IMR-90 (cell line): ENCODE results near the gene PDZD2. TPM values are rescaled to one million over a fixed set of nuclear protein-coding genes. Genes with fewer than 3 reads are reported as not detected.

Source experiments
- ATAC-seq: fragments of 200-7000 bp; cut with Tn5 transposase; 2 replicates; pipeline ENCODE4 v1.9.1; 2020; ENCODE audit warnings: low read depth, mild to moderate bottlenecking, moderate library complexity
- BruUV-seq: library from RNA; stranded (reverse); fragments of 400-500 nt; replicated peaks from 2 replicates; lab custom pipeline; 2021; lab: Mats Ljungman, UMichigan
- CTCF ChIA-PET: fragments of 300-600 bp; formaldehyde crosslinking; extraction: SDS; loops from one replicate; lab custom pipeline; 2021; ENCODE audit warnings: antibody characterized with exemption; lab: Yijun Ruan, JAX
- POLR2A ChIA-PET: fragments of 300-600 bp; sonication (Branson Sonifier 250); formaldehyde crosslinking; loops from one replicate; lab custom pipeline; 2022; ENCODE audit warnings: antibody characterized with exemption; ENCODE audit not compliant: unreplicated experiment; lab: Charles Lee
- DNase-seq: peaks from one replicate; pipeline ENCODE4 v3.0.0; 2013
- H2AFZ ChIP-seq: replicated peaks from 2 replicates; pipeline ENCODE3; 2013; ENCODE audit warnings: low read length, mild to moderate bottlenecking; ENCODE audit not compliant: poor library complexity
- H2AK5ac ChIP-seq: 2 replicates; pipeline ENCODE4 v1.6.1; 2013; ENCODE audit warnings: low read depth, low read length, inconsistent platforms
- H2AK9ac ChIP-seq: replicated peaks from 2 replicates; pipeline ENCODE3; 2013; ENCODE audit warnings: mild to moderate bottlenecking, low read depth, low read length, moderate library complexity; ENCODE audit not compliant: poor library complexity
- H2BK120ac ChIP-seq: 2 replicates; pipeline ENCODE4 v1.6.1; 2013; ENCODE audit warnings: low read depth, low read length, inconsistent platforms
- H2BK15ac ChIP-seq: 3 replicates; pipeline ENCODE4 v1.6.1; 2013; ENCODE audit warnings: low read depth, low read length, inconsistent platforms
- H2BK20ac ChIP-seq: 2 replicates; pipeline ENCODE4 v1.6.1; 2013; ENCODE audit warnings: low read depth, mild to moderate bottlenecking, inconsistent platforms, low read length, moderate library complexity
- H2BK5ac ChIP-seq: 2 replicates; pipeline ENCODE4 v1.6.1; 2013; ENCODE audit warnings: mild to moderate bottlenecking, low read depth, low read length, inconsistent platforms; ENCODE audit not compliant: poor library complexity, severe bottlenecking
- H3K14ac ChIP-seq: replicated peaks from 2 replicates; pipeline ENCODE4 v1.6.1; 2013; ENCODE audit warnings: low read depth, low read length, inconsistent platforms
- H3K18ac ChIP-seq: 2 replicates; pipeline ENCODE4 v1.6.1; 2013; ENCODE audit warnings: low read depth, low read length, control low read depth
- H3K23ac ChIP-seq: 2 replicates; pipeline ENCODE4 v1.6.1; 2013; ENCODE audit warnings: low read depth, low read length, inconsistent platforms
- H3K27ac ChIP-seq: 2 replicates; pipeline ENCODE4 v1.5.1; 2013; ENCODE audit warnings: mild to moderate bottlenecking, control low read depth, low read length; ENCODE audit not compliant: insufficient read depth
- H3K27me3 ChIP-seq: 2 replicates; pipeline ENCODE4 v1.6.1; 2013; ENCODE audit warnings: low read length; ENCODE audit not compliant: control insufficient read depth, insufficient read depth
- H3K36me3 ChIP-seq: 2 replicates; pipeline ENCODE4 v1.6.1; 2013; ENCODE audit warnings: low read length, mixed read lengths; ENCODE audit not compliant: control insufficient read depth, insufficient read depth
- H3K4ac ChIP-seq: 2 replicates; pipeline ENCODE4 v1.6.1; 2013; ENCODE audit warnings: low read depth, low read length, inconsistent platforms
- H3K4me1 ChIP-seq: 2 replicates; pipeline ENCODE4 v1.6.1; 2013; ENCODE audit warnings: low read length, mixed read lengths; ENCODE audit not compliant: control insufficient read depth, insufficient read depth
- H3K4me2 ChIP-seq: 2 replicates; pipeline ENCODE4 v1.6.1; 2013; ENCODE audit warnings: low read depth, mild to moderate bottlenecking, control low read depth, low read length, moderate library complexity
- H3K4me3 ChIP-seq: 2 replicates; pipeline ENCODE4 v1.5.1; 2013; ENCODE audit warnings: low read depth, mild to moderate bottlenecking, control low read depth, low read length, moderate library complexity; ENCODE audit not compliant: insufficient read depth
- H3K56ac ChIP-seq: 2 replicates; pipeline ENCODE4 v1.6.1; 2013; ENCODE audit warnings: low read length, inconsistent platforms; ENCODE audit not compliant: insufficient read depth; ENCODE audit errors: extremely low read depth
- H3K79me1 ChIP-seq, 2 experiments: 2 replicates each; pipeline ENCODE4 v1.6.1; 2013; ENCODE audit warnings: low read length in 2 of 2, inconsistent platforms in 1 of 2, low read depth in 1 of 2
- H3K9ac ChIP-seq: 2 replicates; pipeline ENCODE4 v1.6.1; 2013; ENCODE audit warnings: low read depth, low read length, control low read depth
- H3K9me1 ChIP-seq: 2 replicates; pipeline ENCODE4 v1.6.1; 2013; ENCODE audit warnings: low read length, inconsistent platforms; ENCODE audit not compliant: insufficient read depth
- H3K9me3 ChIP-seq: 2 replicates; pipeline ENCODE4 v1.6.1; 2013; ENCODE audit warnings: low read length; ENCODE audit not compliant: control insufficient read depth, insufficient read depth
- H4K20me1 ChIP-seq: 2 replicates; pipeline ENCODE4 v1.6.1; 2013; ENCODE audit warnings: low read length, inconsistent platforms; ENCODE audit not compliant: insufficient read depth
- H4K5ac ChIP-seq: 2 replicates; pipeline ENCODE4 v1.6.1; 2013; ENCODE audit warnings: mild to moderate bottlenecking, low read depth, low read length, control low read depth
- H4K8ac ChIP-seq, 2 experiments: 2 replicates each; pipeline ENCODE4 v1.6.1; 2013; ENCODE audit warnings: low read depth in 2 of 2, low read length in 2 of 2, control low read depth in 1 of 2, inconsistent platforms in 1 of 2
- H4K91ac ChIP-seq: 2 replicates; pipeline ENCODE4 v1.6.1; 2013; ENCODE audit warnings: low read depth, low read length, inconsistent platforms; ENCODE audit not compliant: insufficient read depth
- CHD1 ChIP-seq: IDR thresholded peaks from 2 replicates; pipeline ENCODE4 v1.6.1; 2012; ENCODE audit warnings: low read depth, low read length, improper control_type of control experiment
- WGBS, 2 experiments: methylation state at CpG; one replicate each; pipeline versions ENCODE4 v1.1.5 to v1.1.7; 2013; ENCODE audit warnings: missing lambda C conversion rate in 2 of 2; ENCODE audit not compliant: insufficient read length in 1 of 2; ENCODE audit errors: extremely low coverage in 2 of 2; 5-methylcytosine and 5-hydroxymethylcytosine counted together
- dilution Hi-C: fragments of 300-500 bp; cut with HindIII; formaldehyde crosslinking; loops from one replicate; pipeline ENCODE4 v1.14.3; 2018; ENCODE audit warnings: low sequenced_read_pairs; ENCODE audit not compliant: unreplicated experiment
- in situ Hi-C: fragments of 300-500 bp; cut with MboI; formaldehyde crosslinking; loops from 3 replicates; pipeline ENCODE4 v1.14.3; 2019; ENCODE audit warnings: low sequenced_read_pairs, inconsistent platforms, mixed read lengths
- intact Hi-C: fragments of 100-400 bp; cut with micrococcal nuclease; formaldehyde crosslinking; loops from 2 replicates; pipeline ENCODE4 v1.10.0; 2022
- polyA plus RNA-seq, 3 experiments: library from polyadenylated mRNA; depleted of rRNA; stranded (reverse); fragments of >200 nt; gene quantifications; 2 replicates each; pipeline ENCODE4 v1.2.3, GENCODE V29; 2012; ENCODE audit warnings: low replicate concordance in 1 of 3
- total RNA-seq: library from RNA; depleted of rRNA; stranded (reverse); fragments of >200 nt; gene quantifications from 2 replicates; pipeline ENCODE4 v1.2.3, GENCODE V29; 2012

PDZD2 gene
- total and polyA plus RNA-seq, 2 of the 4 experiments (the other 2 are of a cell fraction) = under 0.01 to 0.02 TPM

DNA sequence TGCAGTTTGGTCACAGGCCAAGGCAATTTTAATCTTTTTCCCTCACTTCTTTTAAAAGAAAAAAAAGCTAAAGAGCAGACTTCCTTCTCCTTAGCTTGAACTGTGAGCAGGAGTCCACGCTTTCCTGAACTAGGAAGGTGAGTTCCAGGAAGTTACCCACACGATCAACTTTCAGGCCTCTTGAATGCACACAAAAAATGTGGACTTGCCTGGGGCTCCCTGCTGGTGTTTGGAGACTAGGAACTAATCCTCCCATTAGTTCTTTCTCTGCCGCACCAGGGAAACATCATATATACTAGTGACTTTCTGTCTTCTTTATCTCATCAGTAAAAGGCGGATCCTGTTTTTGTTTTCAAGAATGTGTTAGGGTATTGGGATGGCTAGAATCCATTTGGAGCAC is 295.2 kb downstream of the PDZD2 start:
- intact Hi-C loops = no loop called here
- CTCF ChIA-PET = interaction anchor here (0.6 kb wide), 1 partner anchor 143 kb away, joined by 3 read pairs; no protein-coding TSS in a partner anchor
- H3K36me3 ChIP-seq = no peaks in the 10 kb centered on the region
- H2AK9ac ChIP-seq = no peak overlapping the region
- no peak overlapping the region for H3K14ac ChIP-seq
- H3K4me1 ChIP-seq = no peaks in the 10 kb centered on the region
- no peak overlapping the region for H3K23ac ChIP-seq
- no peak overlapping the region for H2BK15ac ChIP-seq
- POLR2A ChIA-PET = no interaction called here
- H4K91ac ChIP-seq = no peak overlapping the region
- H2BK20ac ChIP-seq = no peak overlapping the region
- in situ Hi-C loops = no loop called here
- no peaks in the 10 kb centered on the region for H3K9me3 ChIP-seq
- H3K18ac ChIP-seq = no peak overlapping the region
- no peaks in the 10 kb centered on the region for H3K79me1 ChIP-seq
- TF ChIP-seq CHD1 = no peak
- no CpG with 5 or more reads among the region's 4 CpGs for WGBS, 2 experiments
- no peak overlapping the region for H3K4me2 ChIP-seq
- no peak for DNase-seq
- H3K9me1 ChIP-seq = no peaks in the 10 kb centered on the region
- H4K5ac ChIP-seq = no peak overlapping the region
- H3K56ac ChIP-seq = no peak overlapping the region
- no peak for ATAC-seq
- no peak overlapping the region for H3K4ac ChIP-seq
- dilution Hi-C loops = no loop called here
- H2BK120ac ChIP-seq = no peak overlapping the region
- no peak overlapping the region for H3K4me3 ChIP-seq
- H3K27ac ChIP-seq = no peak overlapping the region
- no TSS peak for BruUV-seq
- H3K27me3 ChIP-seq = peaks cover 39% of the 10 kb centered on the region
- no peak overlapping the region for H4K8ac ChIP-seq
- no peak overlapping the region for H2BK5ac ChIP-seq
- H4K20me1 ChIP-seq = no peaks in the 10 kb centered on the region
- no peak overlapping the region for H2AK5ac ChIP-seq
- no peak overlapping the region for H3K9ac ChIP-seq
- H2AFZ ChIP-seq = no peak overlapping the region
